ENCODE data around the gene NNT. TPM values are rescaled to one million over a fixed set of nuclear protein-coding genes. Genes with fewer than 3 reads are reported as not detected.

NNT gene
- total RNA-seq, 2 experiments from 2014 or later, result 55.4 to 77.5 TPM

DNA sequence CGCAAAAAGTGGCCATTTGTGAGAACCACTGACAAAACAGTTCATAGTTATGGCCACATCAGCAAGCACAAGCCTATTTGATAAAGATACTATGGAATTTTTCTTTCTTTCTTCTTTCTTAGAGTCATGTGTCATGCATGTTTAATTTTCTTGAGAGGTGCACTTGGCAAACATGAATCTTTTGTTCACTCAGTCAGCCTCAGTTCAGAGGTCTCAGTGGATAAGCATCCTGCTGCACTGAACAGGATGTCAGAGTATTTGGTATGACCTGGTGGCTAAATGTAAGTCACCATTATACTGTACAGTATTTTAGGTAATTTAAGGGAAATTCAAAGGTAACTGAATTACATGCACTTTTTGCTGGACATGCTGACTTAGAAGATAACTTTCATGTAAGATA, 5.4 kb downstream of the NNT start:
- no peak overlapping the region for H3K27ac Mint-ChIP-seq
- no peaks in the 10 kb centered on the region for H3K27me3 Mint-ChIP-seq
- no peaks in the 10 kb centered on the region for H3K9me3 Mint-ChIP-seq (ENCODE audit: low read depth)
- peaks cover 47% of the 10 kb centered on the region for H3K36me3 Mint-ChIP-seq (ENCODE audit: low read depth)
- peaks cover 31% of the 10 kb centered on the region for H3K4me1 Mint-ChIP-seq
- POLR2A ChIA-PET, result no interaction called here
- ATAC-seq (no peak), DNase-seq (no peak)
- CTCF ChIA-PET, result interaction anchor here (0.7 to 1.9 kb wide), 2 partner anchors 18 to 377 kb away, joined by 3 to 5 read pairs; no protein-coding TSS in a partner anchor
- intact Hi-C loops (cut with DNase I, micrococcal nuclease), result loop anchor here (5.0 to 10.0 kb wide), 2 partner anchors 214 to 381 kb away; no protein-coding TSS in a partner anchor
- no peak overlapping the region for H3K4me3 Mint-ChIP-seq

DNA sequence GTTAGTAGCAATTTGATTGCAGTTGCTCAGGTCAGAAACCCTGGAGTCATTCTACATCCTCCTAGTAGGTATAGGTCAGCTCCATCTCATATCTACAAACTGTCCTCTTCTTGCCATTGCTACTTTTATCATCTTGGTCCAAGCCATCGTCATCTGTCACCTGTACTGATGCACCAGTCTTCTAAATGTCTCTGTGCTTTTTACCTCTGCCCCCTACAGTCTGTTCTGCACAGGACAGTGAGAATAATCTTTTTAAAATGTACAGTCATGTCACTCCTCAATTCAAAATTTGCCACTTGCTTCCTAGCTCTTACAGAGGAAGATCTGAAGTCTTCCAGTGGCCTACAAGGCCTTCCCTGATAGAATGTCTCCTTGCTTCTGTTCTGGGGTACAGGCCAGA, 6.8 kb downstream of the NNT start:
- peak; percentile 91 for ATAC-seq
- Mint-ChIP-seq H3K4me3 (no peak overlapping the region), H3K36me3 (ENCODE audit: low read depth) (peaks cover 51% of the 10 kb centered on the region), H3K4me1 (peaks cover 24% of the 10 kb centered on the region), H3K9me3 (ENCODE audit: low read depth) (no peaks in the 10 kb centered on the region), H3K27me3 (no peaks in the 10 kb centered on the region), H3K27ac (no peak overlapping the region)
- CTCF ChIA-PET, result interaction anchor here (0.6 to 1.9 kb wide), 5 partner anchors 9 to 508 kb away, joined by 3 to 5 read pairs (median 4); no protein-coding TSS in a partner anchor
- POLR2A ChIA-PET, result no interaction called here
- intact Hi-C loops (cut with DNase I, micrococcal nuclease), result loop anchor here (5.0 to 10.0 kb wide), 2 partner anchors 215 to 382 kb away; no protein-coding TSS in a partner anchor
- DNase-seq, result no peak

DNA sequence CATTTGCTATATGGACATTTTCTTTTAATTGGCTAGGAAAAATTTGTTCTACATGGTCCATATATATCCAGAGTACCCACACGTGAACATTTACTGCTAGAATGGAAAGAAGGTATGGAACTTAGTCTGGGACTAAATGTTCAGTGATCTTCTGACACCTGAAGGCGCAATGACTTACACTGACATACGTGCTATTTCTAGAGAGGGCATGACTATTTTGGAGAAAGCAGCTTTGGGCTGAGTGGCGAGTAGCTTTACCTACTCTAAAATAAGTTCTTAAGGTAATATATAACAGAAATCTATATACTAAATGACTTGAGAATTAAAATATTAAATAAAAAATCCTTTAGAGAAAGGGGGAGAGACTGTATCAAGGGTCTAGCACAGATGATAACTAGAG, 10.4 kb downstream of the NNT start:
- POLR2A ChIA-PET, result no interaction called here
- H3K4me3 Mint-ChIP-seq, result no peak overlapping the region
- intact Hi-C loops (cut with DNase I, micrococcal nuclease), result no loop called here
- no peaks in the 10 kb centered on the region for H3K27me3 Mint-ChIP-seq
- CTCF ChIA-PET, result interaction anchor here (1.5 kb wide), 1 partner anchor 18 kb away, joined by 7 read pairs; no protein-coding TSS in a partner anchor
- H3K27ac Mint-ChIP-seq, result no peak overlapping the region
- DNase-seq (no peak), ATAC-seq (no peak)
- H3K4me1 Mint-ChIP-seq, result peaks cover 11% of the 10 kb centered on the region
- H3K36me3 Mint-ChIP-seq (ENCODE audit: low read depth), result peaks cover 39% of the 10 kb centered on the region
- no peaks in the 10 kb centered on the region for H3K9me3 Mint-ChIP-seq (ENCODE audit: low read depth)

DNA sequence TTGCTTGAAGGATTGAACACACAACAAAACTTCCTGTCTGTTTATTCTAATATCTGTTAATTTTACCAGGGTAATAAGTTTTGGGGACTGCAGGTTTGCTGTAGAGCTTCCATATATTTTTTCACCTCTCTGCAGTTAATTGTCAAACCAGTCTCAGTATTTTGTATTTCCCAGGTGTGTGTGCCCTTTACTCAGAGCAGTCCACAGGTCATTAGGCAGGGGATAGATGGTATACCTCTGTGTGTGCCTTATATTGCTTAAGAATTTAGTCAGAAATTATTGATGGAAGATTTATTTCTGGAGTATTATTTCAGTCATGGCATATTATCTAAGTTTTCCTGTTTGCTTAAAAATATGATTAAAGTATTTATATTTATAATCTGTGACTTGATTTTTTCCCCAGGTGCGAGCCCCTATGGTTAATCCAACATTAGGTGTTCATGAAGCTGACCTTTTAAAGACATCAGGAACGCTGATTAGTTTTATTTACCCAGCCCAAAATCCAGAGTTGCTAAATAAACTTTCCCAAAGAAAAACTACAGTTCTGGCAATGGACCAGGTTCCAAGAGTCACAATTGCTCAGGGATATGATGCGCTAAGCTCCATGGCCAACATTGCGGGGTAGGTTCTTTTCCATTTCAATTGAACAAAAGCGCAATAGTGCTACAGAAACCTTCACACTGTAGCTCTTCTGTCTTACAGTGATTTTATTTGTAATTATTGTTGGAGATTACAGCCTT, 12.6 kb downstream of the NNT start:
- intact Hi-C loops (cut with DNase I, micrococcal nuclease), result no loop called here
- peaks cover 3% of the 10 kb centered on the region for H3K4me1 Mint-ChIP-seq
- CTCF ChIA-PET, result interaction anchor here (1.0 to 2.6 kb wide), 5 partner anchors 9 to 226 kb away, joined by 3 to 16 read pairs (median 4); no protein-coding TSS in a partner anchor
- DNase-seq, result no peak
- ATAC-seq, result no peak
- peaks cover 33% of the 10 kb centered on the region for H3K36me3 Mint-ChIP-seq (ENCODE audit: low read depth)
- no peak overlapping the region for H3K4me3 Mint-ChIP-seq
- H3K27ac Mint-ChIP-seq, result no peak overlapping the region
- H3K27me3 Mint-ChIP-seq, result no peaks in the 10 kb centered on the region
- POLR2A ChIA-PET, result interaction anchor here (0.6 kb wide), 1 partner anchor 303 kb away, joined by 3 read pairs; no protein-coding TSS in a partner anchor
- H3K9me3 Mint-ChIP-seq (ENCODE audit: low read depth), result no peaks in the 10 kb centered on the region

DNA sequence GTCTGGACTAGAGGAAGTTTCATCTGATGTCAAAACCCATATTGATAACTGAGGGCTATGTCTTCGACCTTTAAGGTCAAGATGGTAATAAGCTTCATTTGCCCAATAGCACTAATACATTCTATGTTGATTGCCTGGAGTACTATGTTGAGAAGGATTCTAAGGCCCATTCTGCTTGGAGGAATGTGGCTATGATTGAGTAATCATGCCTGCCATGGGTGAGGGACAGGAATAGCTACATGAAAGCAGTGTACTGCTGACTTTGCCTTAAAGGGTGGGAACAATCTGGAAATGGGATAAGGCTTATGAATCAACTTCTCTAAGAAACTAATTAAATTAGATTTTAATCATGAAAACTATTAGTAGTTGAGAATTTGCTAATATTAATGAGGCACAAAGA, 13.6 kb downstream of the NNT start:
- CTCF ChIA-PET, result interaction anchor here (1.0 to 2.6 kb wide), 4 partner anchors 8 to 227 kb away, joined by 3 to 16 read pairs (median 4); no protein-coding TSS in a partner anchor
- Mint-ChIP-seq H3K27me3 (no peaks in the 10 kb centered on the region), H3K4me3 (no peak overlapping the region), H3K9me3 (ENCODE audit: low read depth) (no peaks in the 10 kb centered on the region), H3K36me3 (ENCODE audit: low read depth) (peaks cover 29% of the 10 kb centered on the region), H3K27ac (no peak overlapping the region), H3K4me1 (no peaks in the 10 kb centered on the region)
- ATAC-seq (no peak), DNase-seq (no peak)
- intact Hi-C loops (cut with DNase I, micrococcal nuclease), result no loop called here
- POLR2A ChIA-PET, result no interaction called here

DNA sequence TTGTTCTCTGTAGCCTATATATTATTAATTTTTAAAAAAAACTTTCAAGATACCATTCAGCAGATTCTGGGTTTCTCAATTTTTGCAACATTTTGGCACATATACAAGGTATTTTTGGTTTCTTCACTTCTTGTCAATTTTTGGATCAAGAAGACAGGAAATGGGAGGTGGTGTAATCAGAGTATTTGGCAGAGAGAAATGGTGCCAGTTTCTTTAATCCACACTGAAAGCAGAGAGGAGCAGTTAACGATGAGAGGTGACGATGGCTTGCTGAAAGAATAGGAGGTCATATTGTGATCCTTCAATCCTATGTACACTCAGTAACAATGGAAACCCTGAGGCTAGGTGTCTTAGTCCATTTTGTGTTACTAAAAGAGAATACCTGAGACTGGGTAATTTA, 16.4 kb downstream of the NNT start:
- Mint-ChIP-seq H3K27ac (no peak overlapping the region), H3K9me3 (ENCODE audit: low read depth) (no peaks in the 10 kb centered on the region), H3K36me3 (ENCODE audit: low read depth) (peaks cover 28% of the 10 kb centered on the region), H3K27me3 (no peaks in the 10 kb centered on the region), H3K4me3 (no peak overlapping the region), H3K4me1 (peaks cover 5% of the 10 kb centered on the region)
- ChIA-PET POLR2A (no interaction called here), CTCF (interaction anchor here (1.2 kb wide), 2 partner anchors 11 to 12 kb away, joined by 3 to 4 read pairs; no protein-coding TSS in a partner anchor)
- DNase-seq (no peak), ATAC-seq (no peak)
- intact Hi-C loops (cut with DNase I, micrococcal nuclease), result no loop called here

DNA sequence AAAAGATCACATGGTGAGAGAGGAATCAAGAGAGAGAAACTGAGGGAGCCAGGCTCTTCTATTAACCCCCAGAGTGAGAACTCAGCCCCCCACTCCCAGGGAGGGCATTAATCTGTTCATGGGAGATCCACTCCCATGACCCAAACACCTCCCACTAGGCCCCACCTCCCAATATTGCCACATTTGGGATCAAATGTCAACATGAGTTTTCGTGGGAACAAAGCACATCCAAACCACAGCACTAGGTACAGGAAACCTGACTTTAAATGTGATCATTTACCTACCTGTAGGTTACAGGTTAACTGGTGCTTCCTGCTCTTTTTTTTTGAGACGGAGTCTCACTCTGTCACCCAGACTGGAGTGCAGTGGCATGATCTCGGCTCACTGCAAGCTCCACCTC, 16.9 kb downstream of the NNT start:
- no peak overlapping the region for H3K27ac Mint-ChIP-seq
- H3K4me3 Mint-ChIP-seq, result no peak overlapping the region
- no peak for DNase-seq
- ChIA-PET CTCF (no interaction called here), POLR2A (no interaction called here)
- H3K4me1 Mint-ChIP-seq, result peaks cover 5% of the 10 kb centered on the region
- ATAC-seq, result no peak
- peaks cover 27% of the 10 kb centered on the region for H3K36me3 Mint-ChIP-seq (ENCODE audit: low read depth)
- intact Hi-C loops (cut with DNase I, micrococcal nuclease), result no loop called here
- no peaks in the 10 kb centered on the region for H3K9me3 Mint-ChIP-seq (ENCODE audit: low read depth)
- H3K27me3 Mint-ChIP-seq, result no peaks in the 10 kb centered on the region

DNA sequence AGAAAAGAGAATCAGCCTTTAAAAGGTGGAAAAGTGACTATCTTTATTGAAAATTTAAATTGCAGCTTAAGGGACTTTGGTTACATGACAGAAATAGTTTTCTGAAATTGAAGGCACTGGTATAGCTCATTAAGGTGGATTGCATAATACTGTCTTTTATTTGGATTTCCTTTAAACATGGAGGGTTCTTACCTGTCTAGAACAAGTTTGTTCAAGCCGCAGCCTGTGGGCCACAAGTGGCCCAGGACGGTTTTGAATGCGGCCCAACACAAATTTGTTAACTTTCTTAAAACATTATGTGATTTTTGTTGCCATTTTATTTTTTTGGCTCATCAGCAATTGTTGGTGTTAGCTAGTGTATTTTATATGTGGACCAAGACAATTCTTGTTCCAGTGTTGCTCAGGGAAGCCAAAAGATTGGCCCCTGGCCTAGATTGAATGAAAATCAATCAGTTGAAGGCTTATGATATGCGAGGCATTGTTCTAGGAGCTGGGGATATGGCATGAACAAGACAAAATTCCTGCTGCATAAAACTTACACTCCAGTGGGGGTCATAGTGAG, 18.0 kb downstream of the NNT start:
- Mint-ChIP-seq H3K27me3 (no peaks in the 10 kb centered on the region), H3K36me3 (ENCODE audit: low read depth) (peaks cover 27% of the 10 kb centered on the region), H3K4me3 (no peak overlapping the region), H3K27ac (no peak overlapping the region), H3K4me1 (peaks cover 5% of the 10 kb centered on the region), H3K9me3 (ENCODE audit: low read depth) (no peaks in the 10 kb centered on the region)
- DNase-seq (no peak), ATAC-seq (no peak)
- intact Hi-C loops (cut with DNase I, micrococcal nuclease), result no loop called here
- ChIA-PET CTCF (interaction anchor here (0.7 to 4.3 kb wide), 2 partner anchors 10 to 11 kb away, joined by 3 to 26 read pairs; no protein-coding TSS in a partner anchor), POLR2A (no interaction called here)

DNA sequence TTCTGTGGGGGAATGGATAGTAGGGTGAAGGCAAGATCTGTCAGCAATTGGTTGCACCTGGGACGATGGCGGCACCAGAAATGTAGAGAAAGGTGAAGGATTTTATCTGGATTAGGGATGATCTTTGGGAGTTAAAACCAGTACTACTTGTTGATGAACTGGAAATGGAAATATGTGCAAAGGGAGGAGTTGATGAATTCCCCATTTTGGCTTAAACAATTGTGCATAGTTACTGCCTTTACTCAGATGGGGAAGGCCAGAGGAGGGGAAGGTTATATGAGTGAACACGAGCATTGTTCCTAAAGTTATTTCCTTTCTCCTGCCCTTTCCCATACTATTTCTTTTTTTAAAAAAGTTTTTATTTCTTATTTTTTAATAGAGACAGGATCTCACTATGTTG, 19.1 kb downstream of the NNT start:
- intact Hi-C loops (cut with DNase I, micrococcal nuclease), result no loop called here
- Mint-ChIP-seq H3K4me3 (no peak overlapping the region), H3K27ac (peak overlapping the region; percentile 7), H3K27me3 (no peaks in the 10 kb centered on the region), H3K9me3 (ENCODE audit: low read depth) (no peaks in the 10 kb centered on the region), H3K4me1 (peaks cover 5% of the 10 kb centered on the region), H3K36me3 (ENCODE audit: low read depth) (peaks cover 24% of the 10 kb centered on the region)
- CTCF ChIA-PET, result interaction anchor here (2.8 to 4.3 kb wide), 2 partner anchors 10 to 16 kb away, joined by 6 to 26 read pairs; no protein-coding TSS in a partner anchor
- no peak for ATAC-seq
- POLR2A ChIA-PET, result no interaction called here
- no peak for DNase-seq

DNA sequence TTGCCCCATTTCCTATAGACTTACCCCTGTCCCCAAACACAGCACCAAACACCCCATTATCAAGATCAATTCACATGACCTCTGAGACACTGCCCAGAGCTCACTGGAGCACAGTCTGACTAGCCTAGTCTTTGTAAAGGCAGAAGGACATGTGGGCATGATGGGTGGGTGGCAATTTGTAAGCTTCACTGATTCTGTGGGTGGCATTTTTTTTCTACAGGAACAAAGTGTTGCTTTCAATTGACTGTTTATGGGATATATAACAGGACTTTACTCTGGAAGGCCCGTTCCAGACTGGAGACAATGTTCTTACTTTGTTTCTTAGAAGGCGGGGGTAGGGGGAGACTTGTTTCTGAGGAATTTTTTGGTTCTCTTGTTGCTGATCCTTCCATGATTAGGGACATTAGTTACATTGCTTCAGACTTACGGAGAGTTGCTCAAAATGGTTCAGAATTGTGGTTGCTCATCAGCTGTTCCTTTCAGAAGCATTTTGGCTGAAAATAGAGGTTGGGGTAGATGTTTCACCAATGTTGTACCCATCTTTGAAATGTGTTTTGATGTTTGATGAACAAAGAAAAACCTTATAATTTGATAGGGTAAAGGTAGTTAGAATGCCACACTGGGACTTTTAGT, 20.2 kb downstream of the NNT start:
- CTCF ChIA-PET, result interaction anchor here (2.8 to 4.3 kb wide), 2 partner anchors 9 to 17 kb away, joined by 6 to 26 read pairs; no protein-coding TSS in a partner anchor
- DNase-seq (no peak), ATAC-seq (no peak)
- Mint-ChIP-seq H3K36me3 (ENCODE audit: low read depth) (peaks cover 26% of the 10 kb centered on the region), H3K4me1 (peaks cover 5% of the 10 kb centered on the region), H3K27ac (no peak overlapping the region), H3K4me3 (no peak overlapping the region), H3K27me3 (no peaks in the 10 kb centered on the region), H3K9me3 (ENCODE audit: low read depth) (no peaks in the 10 kb centered on the region)
- intact Hi-C loops (cut with DNase I, micrococcal nuclease), result no loop called here
- POLR2A ChIA-PET, result no interaction called here

DNA sequence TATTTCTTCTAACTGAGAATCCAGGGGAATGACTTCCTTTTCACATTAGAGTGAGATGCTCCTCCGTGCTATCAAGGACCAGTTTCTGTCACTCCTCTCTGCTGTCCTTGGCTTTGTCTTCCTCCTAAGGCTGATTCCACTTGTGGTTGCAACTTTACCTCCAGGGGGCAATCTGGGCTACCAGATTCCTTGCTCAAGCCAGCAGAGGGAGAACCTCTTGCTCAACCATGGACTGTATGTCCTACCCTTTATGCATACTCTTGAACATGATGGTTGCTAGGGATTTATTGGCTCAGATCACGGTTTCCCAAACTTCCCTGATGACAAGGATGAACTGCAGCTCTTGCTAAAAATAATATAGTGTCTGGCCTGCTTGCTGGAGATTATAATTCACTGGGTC, 24.0 kb downstream of the NNT start:
- ChIA-PET POLR2A (no interaction called here), CTCF (interaction anchor here (1.6 kb wide), 1 partner anchor 18 kb away, joined by 4 read pairs; no protein-coding TSS in a partner anchor)
- Mint-ChIP-seq H3K4me3 (no peak overlapping the region), H3K27ac (no peak overlapping the region), H3K4me1 (peaks cover 4% of the 10 kb centered on the region), H3K9me3 (ENCODE audit: low read depth) (no peaks in the 10 kb centered on the region), H3K36me3 (ENCODE audit: low read depth) (peaks cover 35% of the 10 kb centered on the region), H3K27me3 (no peaks in the 10 kb centered on the region)
- no peak for DNase-seq
- ATAC-seq, result no peak
- intact Hi-C loops (cut with DNase I, micrococcal nuclease), result no loop called here

All from activated CD4-positive, alpha-beta T cell treated with anti-CD3 and anti-CD28 coated beads for 36 hours (primary cell).